HG03025 (cell line): ENCODE results near the gene ITGAX.

Source experiments
- ATAC-seq: cut with Tn5 transposase; IDR thresholded peaks from one replicate; pipeline ENCODE4 v1.9.1; 2021; ENCODE audit warnings: mild to moderate bottlenecking, moderate library complexity; ENCODE audit not compliant: unreplicated experiment, low FRiP score

ITGAX gene

DNA sequence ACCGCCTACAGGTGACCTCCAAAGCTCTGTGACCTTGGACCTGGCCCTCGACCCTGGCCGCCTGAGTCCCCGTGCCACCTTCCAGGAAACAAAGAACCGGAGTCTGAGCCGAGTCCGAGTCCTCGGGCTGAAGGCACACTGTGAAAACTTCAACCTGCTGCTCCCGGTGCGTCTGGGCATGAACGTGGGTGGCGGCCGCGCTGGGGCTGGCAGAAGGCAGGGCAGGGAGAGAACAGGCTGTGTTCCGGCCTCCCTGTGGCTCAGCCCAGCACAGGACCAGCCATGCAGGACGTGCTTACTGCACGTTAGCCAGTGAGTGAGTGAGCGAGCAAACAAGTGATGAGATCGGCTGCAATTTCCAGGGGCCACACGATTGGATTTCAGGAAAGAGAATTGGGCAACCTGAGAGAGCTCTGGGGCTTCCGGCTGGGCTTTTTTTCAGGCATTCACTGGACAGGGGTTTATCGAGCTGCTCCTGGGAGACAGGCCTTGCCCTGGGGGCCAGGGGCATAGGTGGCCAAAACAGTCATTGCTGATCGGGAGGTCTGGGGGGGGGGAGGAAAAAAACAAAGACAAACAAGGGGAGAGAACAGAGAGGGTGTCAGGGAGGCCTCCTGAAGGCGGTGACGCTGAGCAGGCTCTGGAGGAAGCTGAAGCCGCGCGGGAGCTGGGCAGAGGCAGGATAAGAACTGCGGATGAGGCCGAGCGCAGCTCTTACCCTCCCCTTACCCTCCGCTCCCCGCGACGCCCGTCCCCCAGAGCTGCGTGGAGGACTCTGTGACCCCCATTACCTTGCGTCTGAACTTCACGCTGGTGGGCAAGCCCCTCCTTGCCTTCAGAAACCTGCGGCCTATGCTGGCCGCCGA lies 16.9 kb downstream of the ITGAX start:
- ATAC-seq, result no peak

GRCh38 chr16:31373235-31373634 lies 18.3 kb downstream of the ITGAX start:
- ATAC-seq, result no peak

GRCh38 chr16:31375231-31375630 lies 20.3 kb downstream of the ITGAX start:
- ATAC-seq, result no peak

GRCh38 chr16:31376705-31377104 lies 21.7 kb downstream of the ITGAX start:
- no peak for ATAC-seq

GRCh38 chr16:31377210-31377903 lies 22.4 kb downstream of the ITGAX start:
- ATAC-seq, result no peak

- ATAC-seq, result no peak
These were observed 25.2 kb downstream of the ITGAX start for GRCh38 chr16:31380201-31380600.

- no peak for ATAC-seq
These were observed 27.6 kb downstream of the ITGAX start for GRCh38 chr16:31382485-31383161.

DNA sequence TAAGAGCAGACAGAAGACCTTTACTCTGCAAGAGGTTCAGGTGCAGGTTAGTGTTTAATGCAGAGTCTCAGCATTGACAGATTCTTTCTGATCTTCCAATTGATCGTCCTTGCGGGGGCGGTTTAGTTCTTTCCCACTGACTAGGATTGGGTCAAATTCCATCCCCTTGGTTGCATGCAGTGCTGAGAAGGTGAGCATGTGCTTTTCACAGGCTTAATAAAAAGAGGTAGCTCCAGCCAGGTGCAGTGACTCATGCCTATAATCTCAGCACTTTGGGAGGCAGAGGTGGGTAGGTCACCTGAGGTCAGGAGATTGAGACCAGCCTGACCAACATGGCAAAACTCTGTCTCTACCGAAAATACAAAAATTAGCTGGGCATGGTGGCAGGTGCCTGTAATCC lies 30.7 kb downstream of the ITGAX start:
- ATAC-seq, result no peak

- ATAC-seq, result peak; percentile 59
These were observed 31.4 kb downstream of the ITGAX start for GRCh38 chr16:31386157-31386984.

DNA sequence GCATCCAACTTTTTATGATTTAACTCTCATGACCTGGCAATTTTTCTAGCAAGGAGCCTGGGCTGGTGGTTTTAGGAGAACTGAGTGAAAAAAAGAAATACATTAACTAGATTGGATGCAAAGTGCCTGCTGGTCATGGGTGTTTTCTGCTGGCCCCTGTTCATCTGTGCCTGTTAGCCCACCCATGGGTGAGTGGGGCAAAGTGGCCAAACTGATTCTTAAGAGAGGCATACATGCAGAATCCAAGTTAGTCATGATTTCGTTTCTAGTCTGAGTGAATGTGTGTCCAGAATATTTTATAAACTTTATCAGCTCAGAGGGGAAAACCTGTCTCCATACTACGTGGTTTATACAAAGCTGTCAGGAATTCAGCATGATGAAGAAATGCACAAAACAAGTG lies 33.6 kb downstream of the ITGAX start:
- ATAC-seq, result no peak

GRCh38 chr16:31390504-31391041 lies 35.6 kb downstream of the ITGAX start:
- no peak for ATAC-seq

GRCh38 chr16:31393056-31393455 lies 38.1 kb downstream of the ITGAX start, which contains the start of gene ITGAD:
TSS of gene ITGAD (plus strand) at chr16:31393335. CDS start at chr16:31393361, 26 bp downstream.
- no peak for ATAC-seq

DNA sequence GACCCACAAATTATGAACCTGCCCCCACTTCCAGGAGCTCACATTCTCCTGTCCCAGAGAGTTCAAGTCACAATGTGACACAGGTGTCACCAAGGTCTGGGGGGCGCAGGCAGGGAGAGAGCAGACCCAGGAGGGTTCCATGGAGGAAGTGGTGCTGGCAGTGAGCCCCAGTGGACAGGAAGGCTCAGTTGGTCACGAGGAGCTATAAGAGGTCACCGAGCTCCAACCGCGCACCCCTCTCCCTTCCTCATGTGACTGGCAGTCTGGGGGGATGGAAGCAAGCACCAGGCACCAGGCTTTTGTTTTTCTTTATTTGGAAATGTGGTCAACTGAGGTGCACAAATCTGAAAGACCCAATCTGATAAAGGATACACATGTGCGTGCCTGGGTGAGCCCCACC lies 40.7 kb downstream of the ITGAX start:
- ATAC-seq, result no peak

- no peak for ATAC-seq
These were observed 42.2 kb downstream of the ITGAX start for GRCh38 chr16:31397096-31397660.

GRCh38 chr16:31397701-31398100 lies 42.7 kb downstream of the ITGAX start:
- no peak for ATAC-seq

- no peak for ATAC-seq
These were observed 45.2 kb downstream of the ITGAX start for GRCh38 chr16:31400191-31400590.

DNA sequence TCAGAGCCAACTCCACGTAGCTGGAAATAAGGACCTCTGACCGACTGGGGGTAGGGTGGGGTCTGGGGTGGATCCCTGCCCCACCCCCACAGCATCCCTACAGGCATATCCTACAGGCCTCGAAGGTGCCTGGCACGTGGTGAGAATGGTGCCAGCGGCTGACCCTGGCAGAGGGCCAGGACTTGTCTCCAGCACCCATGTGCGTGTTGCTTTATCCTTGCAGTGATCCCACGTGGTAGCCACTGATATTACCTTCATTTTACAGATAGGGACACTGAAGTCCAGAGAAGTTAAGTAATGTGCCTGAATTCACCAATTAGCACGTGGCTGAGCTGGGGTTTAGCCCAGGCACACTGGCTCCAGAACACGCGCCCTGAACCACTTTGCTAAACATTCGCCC lies 46.5 kb downstream of the ITGAX start:
- ATAC-seq, result no peak

DNA sequence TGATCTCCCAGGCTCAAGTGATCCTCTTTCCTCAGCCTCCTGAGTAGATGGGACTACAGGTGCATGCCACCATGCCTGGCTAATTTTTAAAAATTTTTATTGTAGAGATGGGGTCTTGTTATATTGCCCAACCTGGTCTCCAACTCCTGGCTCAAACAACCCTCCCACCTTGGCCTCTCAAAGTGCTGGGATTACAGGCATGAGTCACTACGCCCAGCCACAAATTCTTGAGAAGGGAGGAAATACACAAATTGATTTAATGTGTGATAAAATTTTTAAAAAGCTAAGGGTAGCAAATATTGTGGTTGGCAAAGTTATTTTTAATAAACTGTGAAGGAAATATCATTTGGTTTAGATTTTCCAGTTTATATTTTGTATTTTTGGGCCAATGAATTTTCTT lies 47.7 kb downstream of the ITGAX start:
- ATAC-seq, result no peak

- ATAC-seq, result no peak
These were observed 48.8 kb downstream of the ITGAX start for GRCh38 chr16:31403590-31404352.
